Measurements from ENCODE around the gene HRG.

HRG gene

DNA sequence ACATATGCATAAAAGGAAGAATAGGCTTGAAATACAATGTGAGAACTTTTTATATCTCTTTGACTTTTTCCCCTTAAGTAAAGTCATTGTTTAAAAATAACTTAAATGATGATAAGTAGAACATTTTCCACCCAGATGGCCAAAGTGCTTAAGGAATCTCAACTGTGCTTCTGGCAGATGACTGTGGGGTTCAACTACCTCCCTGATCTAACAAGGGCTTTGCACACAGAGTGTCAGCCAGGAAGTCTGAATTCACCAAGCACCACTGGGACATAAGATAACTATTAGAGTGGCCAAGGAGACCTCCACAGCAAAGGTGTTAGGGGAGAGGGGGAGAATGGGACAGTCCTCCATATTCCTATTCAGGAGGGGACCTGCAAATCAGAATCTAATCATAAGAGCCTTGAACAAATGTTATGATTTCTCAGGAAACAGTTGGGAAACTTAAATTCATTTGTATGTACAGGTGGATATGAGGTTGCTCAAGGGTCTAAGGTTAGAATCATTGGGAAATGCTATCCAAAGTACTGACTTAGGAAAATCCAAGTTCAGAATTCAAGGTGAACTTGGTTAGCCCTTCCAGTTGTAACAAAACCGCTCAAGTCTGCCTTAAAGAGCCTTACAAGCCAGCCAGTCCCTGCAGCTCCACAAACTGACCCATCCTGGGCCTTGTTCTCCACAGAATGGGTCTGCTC lies 25.9 kb upstream of the HRG start, which contains the start of gene FETUB:
TSS of gene FETUB (plus strand) at position 622 of the 695 bp plus-strand sequence. CDS start at position 684, 62 bp downstream.
- DNase-seq (ENCODE audit: low spot score), result no peak

DNA sequence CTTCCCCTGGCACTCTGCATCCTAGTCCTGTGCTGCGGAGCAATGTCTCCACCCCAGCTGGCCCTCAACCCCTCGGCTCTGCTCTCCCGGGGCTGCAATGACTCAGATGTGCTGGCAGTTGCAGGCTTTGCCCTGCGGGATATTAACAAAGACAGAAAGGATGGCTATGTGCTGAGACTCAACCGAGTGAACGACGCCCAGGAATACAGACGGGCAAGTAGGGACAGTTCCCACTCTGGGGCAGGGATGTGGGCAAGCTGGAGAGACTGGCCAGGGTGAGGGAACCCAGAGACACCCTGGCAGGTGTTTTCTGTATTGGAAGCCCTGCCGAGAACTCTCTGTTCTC lies 25.4 kb upstream of the HRG start:
- peak; percentile 31 for DNase-seq (ENCODE audit: low spot score)

DNA sequence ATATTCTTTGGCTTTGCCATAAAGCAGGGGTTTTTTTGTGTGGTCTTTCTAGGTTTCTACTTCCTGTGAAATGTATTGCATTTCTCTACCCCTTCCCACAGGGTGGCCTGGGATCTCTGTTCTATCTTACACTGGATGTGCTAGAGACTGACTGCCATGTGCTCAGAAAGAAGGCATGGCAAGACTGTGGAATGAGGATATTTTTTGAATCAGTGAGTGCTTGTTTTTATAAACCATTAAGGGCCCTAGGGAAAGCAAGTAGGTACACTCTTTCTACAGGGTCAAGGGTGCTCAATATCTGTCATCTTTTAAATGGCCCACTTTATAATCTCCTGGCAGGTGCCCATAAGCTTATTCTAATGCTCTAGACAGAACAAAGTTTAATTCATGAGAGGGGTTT lies 24.9 kb upstream of the HRG start:
- DNase-seq (ENCODE audit: low spot score), result no peak

DNA sequence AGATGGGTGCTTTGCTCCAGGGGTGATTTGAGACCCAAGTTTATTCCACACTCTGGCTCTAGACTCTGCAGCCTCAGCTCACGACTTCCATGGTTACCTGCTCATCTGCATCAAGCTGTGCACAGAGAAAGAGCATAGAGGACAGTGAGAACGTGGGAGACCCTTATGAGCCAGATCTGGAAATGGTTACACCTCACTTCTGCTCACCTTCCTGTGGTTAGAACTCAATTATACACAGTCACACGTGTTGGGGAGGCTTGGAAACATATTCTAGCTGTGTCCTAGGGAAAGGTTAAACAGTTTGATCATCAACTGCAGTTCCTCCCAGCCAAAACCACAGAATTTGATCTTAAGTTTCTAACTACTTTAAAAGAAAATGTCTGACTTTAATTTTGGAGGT lies 23.8 kb upstream of the HRG start:
- no peak for DNase-seq (ENCODE audit: low spot score)

DNA sequence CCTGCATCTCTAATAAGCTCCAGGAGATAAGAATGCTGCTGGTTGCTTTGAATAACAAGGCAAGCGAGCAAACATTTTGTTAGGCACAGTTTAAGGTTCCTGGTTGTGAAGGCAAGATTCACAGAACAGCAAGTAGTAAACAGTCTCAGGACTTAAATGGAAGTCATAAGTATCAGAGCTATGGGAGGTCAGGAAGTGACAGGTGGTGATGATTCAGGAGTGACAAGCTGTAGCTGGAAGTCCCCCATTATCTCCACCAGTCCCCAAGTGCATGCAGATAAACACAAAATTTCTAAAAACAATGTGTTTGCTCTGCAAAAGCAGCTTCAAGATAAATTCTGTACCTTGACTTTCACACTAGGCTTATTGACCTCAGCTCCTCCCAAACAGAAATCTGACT lies 22.3 kb upstream of the HRG start:
- no peak for DNase-seq (ENCODE audit: low spot score)

DNA sequence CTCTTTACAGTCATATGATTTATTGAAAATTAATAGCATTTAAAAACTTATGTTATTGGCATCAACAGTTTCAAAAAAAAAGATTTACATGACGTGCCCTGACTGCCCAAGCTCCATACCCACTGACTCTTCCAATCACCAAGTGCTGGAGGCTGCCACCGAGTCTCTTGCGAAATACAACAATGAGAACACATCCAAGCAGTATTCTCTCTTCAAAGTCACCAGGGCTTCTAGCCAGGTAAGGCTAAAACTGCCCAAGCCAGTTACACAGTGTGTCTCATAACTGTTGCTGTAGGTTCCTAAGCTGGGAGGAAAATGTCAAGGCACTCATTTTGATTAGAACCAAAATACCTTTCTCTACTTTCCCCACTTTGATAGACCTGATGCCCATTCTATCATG lies 21.1 kb upstream of the HRG start:
- DNase-seq (ENCODE audit: low spot score), result no peak

DNA sequence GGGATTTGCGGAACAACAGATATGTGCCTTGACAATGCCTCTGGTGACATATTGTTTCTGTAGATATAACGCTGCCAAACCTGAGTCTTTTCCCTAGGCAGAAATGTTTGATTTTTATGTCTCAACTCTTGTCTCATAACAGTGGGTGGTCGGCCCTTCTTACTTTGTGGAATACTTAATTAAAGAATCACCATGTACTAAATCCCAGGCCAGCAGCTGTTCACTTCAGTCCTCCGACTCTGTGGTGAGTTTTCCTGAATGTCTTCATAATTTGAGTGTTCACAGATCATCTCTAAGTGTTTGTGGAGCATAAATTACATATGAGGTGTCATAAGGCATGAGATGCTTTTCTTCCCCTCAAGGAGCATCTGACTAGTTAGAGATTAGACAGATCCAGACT lies 19.7 kb upstream of the HRG start:
- DNase-seq (ENCODE audit: low spot score), result no peak

DNA sequence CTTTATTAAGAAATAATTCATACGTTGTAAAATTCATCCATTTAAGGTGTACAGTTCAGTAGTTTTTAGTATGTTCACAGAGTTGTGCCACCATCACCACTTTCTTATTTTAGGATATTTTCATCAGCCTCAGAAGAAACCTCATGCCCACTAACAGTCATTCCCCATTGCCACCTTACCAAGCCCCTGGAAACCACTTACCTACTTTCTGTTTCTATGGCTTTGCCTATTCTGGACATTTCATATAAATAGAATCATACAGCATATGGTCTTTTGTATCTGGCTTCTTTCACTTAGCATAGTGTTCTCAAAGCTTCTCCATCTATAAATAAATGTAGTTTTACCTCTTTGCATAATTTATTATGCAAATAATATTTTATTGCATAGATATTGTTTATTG lies 19.0 kb upstream of the HRG start:
- no peak for DNase-seq (ENCODE audit: low spot score)

DNA sequence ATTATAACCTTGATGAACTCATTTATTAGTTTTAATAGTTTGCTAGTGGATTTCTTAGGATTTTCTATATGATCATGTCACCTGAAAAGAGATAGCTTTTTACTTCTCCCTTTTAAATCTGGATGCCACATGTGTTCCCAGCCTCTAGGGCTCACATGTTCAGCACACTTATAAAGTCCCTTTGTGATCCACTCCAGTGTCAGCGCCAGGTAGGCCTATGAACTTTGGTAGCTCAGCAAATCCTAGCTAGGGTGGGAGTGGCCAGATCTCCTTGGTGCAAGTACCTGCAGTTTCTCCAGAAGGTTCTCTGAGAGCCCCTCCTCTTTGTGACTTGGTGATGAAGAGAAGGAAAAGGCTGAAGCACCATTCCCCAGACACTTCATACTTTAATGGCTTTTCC lies 17.0 kb upstream of the HRG start:
- no peak for DNase-seq (ENCODE audit: low spot score)

DNA sequence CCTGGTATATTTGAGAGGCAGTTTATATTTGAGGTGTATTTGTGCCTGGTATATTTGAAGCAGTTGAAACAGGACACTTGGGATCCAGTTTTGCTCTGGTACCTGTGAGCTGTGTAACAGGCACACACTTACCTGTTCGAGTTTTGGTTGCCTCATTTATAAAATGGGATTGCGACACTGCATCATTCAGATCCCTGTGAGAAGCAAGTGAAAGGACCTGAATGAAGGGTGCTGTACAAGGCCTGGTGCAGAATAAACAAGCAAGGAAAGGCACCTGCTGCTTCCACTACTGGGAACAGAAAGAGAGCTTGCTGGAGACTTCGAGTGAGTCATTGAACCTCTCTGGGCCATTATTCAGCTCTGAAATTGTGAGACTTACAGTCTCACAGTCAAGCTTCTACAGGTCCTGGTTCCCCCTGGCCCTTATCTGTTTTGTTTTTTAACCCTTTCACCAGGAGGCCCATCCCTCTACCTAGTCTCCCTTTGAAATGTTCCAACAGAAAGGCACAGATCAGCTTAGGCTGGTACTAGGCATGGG lies 14.1 kb upstream of the HRG start:
- DNase-seq (ENCODE audit: low spot score), result no peak

DNA sequence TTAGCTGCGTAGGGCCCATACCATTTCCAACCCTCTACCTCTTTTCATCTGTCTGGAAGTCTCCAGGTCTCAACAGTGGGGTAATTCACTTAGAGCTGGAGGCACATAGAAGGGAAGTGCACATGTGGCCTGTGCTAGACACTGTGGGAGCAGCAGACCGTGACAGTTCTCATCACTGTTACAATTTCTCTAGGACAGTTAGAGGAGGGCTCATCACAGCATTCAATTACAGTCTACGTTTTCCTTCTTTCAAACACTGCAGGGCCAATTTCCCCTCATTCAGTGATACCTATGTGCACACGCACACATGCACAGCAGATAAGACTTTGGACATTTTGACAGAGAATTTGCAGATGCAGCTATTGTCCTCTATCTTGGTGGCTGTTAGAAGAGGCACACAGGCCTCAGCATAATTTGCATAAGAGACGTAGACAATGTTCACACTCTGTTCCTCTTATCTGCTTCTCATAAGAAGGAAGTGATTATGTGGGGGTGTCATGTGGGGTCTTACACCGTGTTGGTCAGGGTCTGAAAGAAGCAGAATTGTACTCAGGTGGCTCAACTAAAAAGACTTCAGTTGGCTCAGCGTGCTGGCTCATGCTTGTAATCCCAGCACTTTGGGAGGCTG lies 12.6 kb upstream of the HRG start:
- no peak for DNase-seq (ENCODE audit: low spot score)

DNA sequence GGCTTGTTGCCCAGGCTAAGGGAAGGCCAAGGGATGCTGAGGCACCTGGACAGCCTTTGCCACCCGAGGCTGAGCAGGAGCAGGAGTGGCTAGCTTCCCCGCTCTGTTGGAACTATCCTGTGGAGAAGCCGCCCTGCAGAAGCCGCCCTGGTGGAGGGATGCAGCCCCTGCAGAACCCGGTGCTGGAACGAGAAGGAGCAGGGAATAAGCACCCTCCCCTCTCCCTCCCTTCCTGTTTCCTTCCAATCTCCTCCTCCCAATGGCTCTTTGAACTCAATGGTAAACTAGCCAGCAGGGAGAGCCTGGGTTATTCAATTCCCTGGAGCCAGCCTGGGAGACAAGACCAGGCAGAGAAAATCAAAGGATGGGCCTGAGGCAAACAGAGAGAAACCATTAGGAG lies 11.8 kb upstream of the HRG start:
- no peak for DNase-seq (ENCODE audit: low spot score)

DNA sequence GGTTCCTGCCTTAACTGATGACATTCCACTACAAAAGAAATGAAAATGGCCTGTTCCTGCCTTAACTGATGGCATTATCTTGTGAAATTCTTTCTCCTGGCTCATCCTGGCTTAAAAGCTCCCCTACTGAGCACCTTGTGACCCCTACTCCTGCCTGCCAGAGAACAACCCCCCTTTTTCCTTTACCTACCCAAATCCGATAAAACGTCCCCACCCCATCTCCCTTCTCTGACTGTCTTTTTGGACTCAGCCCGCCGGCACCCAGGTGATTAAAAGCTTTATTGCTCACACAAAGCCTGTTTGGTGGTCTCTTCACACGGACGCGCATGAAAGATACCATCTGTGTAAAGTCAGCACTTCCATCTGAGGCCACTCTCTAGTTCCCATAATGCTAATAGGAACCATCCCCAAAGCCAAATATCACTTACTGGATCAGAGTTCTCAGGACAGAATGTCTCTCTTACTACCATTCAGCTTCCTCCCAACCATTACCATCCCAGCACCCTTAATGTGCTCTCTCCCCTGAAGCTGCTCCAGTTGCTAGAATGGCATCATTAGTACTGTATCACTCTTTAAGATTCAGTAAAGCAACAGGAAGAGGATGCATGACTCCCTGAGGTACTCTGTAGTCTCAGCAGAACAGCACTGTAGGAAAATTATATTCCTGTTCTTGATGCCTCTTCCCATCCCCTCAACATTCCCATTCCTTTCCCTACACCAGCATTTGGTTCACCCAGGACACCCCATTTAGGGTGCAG lies 2.3 kb upstream of the HRG start:
- DNase-seq (ENCODE audit: low spot score), result no peak

DNA sequence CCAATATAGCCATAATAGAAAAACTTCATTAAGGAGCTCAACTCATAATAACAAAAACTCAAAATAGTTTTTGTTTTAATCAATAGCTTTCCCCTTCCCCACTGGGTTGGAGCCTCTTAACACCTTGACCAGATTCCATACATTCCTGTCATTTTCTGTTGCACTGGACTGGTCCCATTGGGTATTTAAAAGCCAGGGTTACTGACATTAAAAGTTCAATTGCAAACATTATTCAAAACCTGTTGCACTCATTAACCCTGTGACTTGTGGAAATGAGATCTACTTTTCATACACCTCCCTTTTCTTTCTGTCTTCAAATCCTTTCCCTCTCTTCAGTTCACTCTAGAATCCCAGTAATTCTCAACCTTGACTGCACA lies 1.7 kb upstream of the HRG start:
- DNase-seq (ENCODE audit: low spot score), result no peak

DNA sequence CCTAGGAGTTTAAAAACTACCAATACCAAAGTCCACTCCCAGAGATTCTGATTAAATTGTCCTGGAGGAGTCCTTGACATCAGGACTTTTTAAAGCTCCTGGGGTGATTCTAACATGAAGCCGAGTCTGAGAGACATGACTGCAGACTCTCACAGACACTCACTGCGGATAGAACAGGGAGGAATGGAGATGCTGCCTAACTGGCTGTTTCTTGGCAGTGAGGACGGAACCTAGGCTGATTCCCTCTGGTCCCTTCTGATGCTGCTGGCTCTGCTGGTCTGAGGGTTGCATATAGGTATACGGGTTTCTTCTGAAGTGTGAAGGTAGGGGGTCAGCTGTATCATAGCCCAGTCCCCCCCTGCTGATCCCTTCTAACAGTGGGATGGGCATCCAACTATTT lies 1.3 kb upstream of the HRG start:
- DNase-seq (ENCODE audit: low spot score), result no peak

DNA sequence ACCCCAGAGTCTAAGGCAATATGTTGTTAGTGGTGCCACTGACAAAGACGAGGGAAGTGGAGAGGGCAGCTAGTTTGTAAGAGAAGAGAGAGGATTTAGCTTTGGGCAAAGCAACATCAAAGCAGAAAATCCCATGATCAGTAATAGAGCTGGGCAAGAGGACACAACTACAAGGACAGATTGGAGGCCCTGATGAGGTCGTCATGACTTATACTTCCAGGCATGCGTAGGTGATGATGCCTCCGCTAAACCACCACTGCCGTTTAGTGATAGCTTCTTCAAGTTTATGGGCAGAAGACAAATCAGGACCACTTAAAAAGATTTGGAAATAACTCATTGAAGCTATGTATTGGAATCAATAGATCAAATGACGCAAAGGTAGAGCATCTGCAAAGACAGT lies 2.6 kb downstream of the HRG start:
- DNase-seq (ENCODE audit: low spot score), result no peak

DNA sequence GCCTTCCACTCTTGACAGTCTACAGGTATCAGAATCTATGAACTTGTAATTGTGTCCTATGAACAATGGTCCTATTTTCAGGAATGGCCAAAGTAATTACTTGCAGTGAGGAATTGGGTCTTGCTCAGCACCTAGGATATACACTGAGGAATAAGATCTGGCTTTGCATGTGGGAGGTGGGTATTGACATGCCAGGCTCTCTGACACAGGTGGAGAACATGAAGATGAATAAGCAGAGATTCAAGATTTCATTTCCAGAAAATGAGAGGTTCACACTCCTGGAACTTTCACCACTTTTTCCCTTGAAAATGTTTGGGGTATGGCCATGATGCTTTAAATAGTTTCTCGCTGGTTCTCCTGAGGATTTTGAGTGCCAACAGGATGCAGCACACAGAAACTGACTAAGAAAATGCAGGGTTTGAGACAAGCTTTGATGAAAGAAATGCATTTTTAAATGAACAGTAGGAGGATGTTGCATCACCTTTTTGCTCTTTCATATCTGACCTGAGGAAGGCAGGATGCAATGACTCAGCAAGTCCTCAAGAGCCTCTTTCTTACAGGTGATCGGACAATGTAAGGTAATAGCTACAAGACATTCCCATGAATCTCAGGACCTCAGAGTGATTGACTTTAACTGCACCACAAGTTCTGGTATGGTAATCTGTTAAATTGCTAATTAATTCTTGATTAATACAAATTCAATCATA lies 3.7 kb downstream of the HRG start:
- no peak for DNase-seq (ENCODE audit: low spot score)

DNA sequence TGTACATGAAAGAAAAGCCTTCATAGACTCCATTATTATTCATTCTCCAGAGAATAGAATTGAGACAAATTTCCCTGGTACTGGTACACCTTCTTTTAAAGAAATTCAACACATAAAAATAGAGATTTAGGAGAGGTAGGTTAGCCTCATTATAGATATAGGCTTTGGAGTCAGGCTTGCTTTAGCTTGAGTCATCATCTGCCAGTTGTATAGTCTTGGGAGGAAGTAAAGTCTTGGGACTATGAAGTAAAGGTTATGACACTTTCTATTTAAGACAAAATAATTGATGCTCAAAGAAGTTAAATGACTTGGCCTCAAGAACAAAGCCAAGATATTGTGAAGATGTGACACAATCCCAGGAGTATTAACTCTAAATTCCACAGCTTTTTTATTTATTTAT lies 4.3 kb downstream of the HRG start:
- no peak for DNase-seq (ENCODE audit: low spot score)

DNA sequence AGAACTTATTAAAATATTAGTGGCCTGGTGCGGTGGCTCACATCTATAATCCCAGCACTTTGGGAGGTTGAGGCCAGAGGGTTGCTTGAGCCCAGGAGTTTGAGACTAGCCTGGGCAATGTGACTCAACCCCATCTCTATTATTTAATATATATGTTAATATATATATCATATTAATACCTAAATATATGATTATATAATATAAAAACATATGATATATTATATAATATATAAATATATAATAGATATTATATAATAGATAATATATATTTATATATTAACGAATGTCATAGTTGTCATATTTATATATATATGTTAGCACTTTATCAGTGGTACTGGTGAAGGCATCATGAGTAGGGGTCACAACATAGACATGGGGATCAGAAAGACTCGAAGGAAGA lies 5.2 kb downstream of the HRG start:
- no peak for DNase-seq (ENCODE audit: low spot score)

DNA sequence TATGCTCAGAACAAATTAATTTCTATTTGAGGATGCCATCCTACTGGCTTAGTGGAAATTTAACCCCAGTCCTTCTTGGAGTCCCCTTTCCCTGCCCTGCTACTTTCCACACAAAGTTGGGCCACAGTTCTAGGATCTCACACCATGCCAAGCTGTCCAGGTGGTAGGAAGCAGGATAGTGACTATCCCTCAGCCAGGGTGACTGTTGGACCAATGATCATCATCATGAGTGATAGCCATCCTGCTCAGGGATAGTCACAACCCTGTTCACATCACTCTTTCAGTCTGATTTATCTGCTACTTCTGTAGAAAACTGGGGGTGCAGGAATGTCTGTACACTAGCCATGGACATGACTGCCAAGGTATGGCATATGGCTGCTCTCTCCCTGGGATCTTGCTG lies 12.8 kb downstream of the HRG start:
- no peak for DNase-seq (ENCODE audit: low spot score)

DNA sequence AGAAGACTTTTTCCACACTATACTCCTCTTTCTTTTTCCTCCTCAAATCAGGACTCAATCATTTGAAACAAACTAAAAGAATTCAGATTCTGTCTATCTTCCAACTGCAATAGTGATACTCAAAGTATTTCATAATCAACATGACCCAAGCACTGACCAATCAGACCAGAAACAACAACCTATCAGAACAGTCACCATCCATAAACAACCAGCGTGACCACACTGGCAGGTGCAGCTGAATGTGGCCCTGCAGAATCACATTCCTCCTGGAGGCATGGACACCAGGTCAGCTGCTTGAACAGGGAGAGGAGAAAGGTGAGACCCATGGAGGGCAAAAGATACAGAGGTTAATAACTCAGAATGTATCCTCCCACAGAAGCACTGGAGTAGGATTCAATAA lies 13.3 kb downstream of the HRG start:
- DNase-seq (ENCODE audit: low spot score), result no peak

DNA sequence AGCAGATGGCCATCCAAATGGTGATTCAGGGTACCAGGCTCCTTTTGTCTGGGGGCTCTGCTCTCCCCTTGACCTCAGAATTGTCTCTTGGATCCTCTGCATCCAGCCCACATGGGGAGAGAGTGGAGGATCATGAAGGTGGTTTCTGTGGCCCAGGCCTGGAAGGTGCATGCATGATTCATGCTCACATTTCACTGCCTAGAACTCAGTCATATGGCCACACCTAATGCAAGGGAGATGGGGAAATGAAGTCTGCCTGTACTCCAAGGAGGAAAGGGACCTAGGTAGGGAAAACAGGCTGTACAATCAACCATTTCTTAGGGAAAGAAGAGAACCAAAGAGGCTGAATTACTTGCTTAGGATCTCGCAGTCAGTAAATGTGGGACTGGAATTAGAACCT lies 15.1 kb downstream of the HRG start:
- DNase-seq (ENCODE audit: low spot score), result no peak

DNA sequence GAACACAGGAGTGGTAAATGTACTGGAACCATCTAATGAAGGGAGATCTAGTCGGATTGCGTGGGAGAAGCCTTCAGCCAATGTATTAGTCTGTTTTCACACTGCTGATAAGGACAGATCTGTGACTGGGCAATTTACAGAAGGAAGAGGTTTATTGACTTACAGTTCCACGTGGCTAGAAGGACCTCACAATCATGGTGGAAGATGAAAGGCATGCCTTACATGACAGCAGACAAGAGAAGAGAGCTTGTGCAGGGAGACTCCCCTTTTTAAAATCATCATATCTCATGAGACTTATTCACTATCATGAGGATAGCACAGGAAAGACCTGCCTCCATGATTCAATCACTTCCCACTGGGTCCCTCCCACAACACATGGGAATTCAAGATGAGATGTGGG lies 17.0 kb downstream of the HRG start:
- DNase-seq (ENCODE audit: low spot score), result no peak
